Right forelimb (tissue), 1 donor: ENCODE measurements around the gene RELA.
A peak's percentile ranks its signal among the peaks of the same experiment; 100 is the strongest.
"Not testable (repeated sequence)": the region's sequence is repeated elsewhere in the genome, so short reads cannot be mapped to it uniquely, and the experiment has no call there.

Experiments used
- DNase-seq: peaks from one replicate; pipeline ENCODE4 v3.0.0-alpha.2; 2018

The RELA gene

DNA sequence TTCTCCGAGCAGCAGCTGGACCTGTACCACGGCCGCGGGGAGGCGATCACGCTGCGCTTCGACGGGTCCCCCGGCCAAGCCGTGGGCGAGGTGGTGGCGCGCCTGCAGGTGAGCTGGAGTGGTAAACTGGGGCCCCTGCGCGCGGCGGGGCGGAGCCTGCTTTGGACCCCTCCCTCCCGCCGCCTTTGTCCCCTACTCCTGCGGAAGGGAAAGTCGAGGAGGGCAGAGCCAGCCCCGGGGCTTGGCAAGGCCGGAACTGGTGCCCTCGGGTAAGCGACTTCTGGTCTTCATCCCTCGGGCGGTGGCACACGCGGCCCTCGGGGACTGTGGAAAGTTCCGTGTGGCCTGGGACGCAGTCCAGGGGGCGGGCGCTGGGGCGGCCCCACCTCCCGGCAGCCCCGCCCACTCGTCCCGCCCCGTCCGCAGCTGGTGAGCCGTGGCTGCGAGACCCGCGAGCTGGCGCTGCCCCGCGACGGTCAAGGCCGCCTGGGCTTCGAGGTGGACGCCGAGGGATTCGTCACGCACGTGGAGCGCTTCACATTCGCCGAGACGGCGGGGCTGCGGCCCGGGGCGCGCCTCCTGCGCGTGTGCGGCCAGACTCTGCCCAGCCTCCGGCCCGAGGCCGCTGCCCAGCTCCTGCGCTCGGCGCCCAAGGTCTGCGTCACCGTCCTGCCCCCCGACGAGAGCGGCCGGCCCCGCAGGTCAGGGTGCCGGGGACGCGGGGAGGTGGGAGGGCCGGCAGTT, 15.6 kb downstream of the RELA start:
- peak; percentile 68 for DNase-seq

DNA sequence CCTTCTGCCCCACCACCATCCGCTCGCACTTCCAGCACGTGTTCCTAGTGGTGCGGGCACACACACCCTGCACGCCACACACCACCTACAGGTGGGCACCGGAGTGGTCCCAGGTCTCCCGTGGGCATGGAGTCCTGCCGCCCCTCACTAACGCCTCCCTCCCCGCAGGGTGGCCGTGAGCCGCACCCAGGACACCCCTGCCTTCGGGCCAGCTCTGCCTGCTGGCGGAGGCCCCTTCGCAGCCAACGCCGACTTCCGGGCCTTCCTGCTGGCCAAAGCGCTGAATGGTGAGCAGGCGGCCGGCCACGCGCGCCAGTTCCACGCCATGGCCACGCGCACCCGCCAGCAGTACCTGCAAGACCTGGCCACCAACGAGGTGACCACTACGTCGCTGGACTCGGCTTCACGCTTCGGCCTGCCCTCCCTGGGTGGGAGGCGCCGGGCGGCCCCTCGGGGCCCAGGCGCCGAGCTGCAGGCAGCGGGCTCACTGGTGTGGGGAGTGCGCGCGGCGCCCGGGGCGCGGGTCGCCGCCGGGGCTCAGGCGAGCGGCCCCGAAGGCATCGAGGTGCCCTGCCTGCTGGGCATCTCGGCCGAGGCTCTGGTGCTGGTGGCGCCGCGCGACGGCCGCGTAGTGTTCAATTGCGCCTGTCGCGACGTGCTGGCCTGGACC, 16.3 kb downstream of the RELA start:
- no peak for DNase-seq

DNA sequence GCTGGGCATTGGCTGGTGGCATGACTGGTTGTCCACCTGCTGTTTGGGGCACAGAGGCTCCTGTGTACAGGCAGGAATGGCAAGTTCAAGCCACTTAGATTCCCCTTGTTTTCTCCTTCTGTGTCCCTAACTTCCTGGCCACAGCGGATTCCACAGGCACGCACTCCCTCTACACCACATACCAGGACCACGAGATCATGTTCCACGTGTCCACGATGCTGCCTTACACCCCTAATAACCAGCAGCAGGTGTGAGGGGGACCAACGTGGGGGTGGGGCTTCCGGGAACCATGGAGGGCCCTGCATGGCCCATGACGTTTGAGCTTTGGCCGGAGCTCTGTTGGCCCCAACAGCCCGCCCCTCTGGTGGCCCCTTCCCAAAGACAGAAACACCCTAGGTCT, 17.0 kb downstream of the RELA start:
- no peak for DNase-seq

DNA sequence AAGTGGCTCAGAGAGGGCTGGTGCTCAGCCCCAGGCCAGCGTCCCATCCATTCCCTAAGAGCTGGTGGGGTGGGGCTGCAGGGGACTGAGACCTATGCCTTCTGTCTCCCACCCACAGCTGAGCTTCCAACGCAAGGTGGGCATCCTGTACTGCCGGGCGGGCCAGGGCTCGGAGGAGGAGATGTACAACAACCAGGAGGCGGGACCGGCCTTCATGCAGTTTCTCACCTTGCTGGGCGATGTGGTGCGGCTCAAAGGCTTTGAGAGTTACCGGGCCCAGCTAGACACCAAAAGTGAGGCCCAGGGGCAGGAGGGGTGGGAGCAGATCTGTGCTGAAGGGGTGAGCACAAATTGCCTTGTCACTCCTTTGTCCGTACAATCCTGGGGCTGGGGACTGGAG, 17.9 kb downstream of the RELA start:
- DNase-seq = no peak

DNA sequence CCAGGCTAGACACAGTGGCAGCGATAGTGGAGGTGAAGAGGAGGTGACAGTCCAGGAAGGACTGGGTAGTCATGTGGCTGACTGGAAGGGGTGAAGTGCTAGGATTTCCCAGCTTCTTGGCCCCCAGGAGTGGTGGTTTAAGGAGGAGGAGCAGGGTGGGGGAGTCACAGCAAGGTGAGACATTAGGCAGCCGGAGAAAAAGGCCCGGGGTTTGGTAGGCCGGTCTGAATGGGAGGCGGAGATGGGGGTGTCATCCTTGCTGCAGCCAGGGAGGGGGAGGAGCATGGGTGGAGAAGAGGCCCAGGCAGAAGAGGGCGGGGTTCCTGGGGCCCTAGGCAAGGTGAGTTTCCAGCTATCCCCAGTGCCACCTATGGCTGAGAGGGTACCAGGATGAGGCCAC, 18.7 kb downstream of the RELA start:
- no peak for DNase-seq

DNA sequence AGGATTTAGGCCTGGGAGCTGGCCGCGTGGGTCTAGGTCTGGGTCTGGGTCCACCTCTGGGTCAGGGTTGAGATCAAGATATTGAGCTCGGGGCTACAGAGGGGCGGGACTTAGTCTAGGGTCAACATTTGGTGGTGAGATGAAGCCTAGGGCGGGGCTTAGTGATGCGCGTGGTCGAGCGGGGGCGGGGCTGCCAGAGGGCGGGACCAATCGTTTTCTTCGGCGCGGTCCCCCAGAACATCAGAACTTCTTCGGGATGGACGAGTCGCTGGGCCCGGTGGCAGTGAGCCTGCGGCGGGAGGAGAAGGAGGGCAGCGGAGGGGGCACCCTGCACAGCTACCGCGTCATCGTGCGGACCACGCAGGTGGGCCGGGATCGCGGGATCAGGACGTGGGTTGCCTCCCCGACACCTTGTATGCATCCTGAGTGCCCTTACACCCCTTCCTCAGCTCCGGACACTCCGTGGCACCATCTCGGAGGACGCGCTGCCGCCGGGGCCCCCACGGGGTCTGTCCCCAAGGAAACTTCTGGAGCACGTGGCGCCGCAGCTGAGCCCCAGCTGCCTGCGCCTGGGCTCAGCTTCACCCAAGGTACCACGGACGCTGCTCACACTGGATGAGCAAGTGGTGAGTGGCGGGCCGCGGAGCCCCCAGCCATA, 20.6 kb downstream of the RELA start:
- no peak for DNase-seq

DNA sequence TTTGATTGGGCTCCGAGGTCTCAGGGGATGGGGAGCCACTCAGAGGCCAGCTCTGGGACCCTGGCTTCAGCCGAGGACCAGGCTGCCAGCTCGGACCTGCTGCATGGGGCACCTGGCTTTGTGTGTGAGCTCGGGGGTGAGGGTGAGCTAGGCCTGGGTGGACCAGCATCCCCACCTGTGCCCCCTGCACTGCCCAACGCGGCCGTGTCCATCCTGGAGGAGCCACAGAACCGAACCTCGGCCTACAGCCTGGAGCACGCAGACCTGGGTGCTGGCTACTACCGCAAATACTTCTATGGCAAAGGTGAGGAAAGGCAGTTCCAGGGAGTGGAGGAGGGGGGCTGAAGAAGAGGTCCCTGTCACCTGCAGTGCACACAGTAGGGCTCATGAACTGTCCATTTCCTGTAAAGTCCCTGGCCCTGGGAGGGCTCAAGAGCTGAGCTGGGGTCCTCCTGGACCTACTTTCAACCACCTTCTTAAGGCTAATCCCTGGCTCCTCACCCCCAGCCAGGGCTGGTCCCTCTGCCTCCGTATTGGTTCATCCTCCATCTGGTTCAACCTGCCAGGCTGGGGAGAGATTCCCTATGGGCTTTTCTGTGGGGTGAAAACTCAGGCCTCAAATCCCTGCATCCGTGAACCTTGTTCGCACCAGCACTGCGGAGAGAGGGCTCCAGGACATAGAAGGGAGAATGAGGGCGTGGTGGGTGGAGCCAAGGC, 21.3 kb downstream of the RELA start:
- no peak for DNase-seq

DNA sequence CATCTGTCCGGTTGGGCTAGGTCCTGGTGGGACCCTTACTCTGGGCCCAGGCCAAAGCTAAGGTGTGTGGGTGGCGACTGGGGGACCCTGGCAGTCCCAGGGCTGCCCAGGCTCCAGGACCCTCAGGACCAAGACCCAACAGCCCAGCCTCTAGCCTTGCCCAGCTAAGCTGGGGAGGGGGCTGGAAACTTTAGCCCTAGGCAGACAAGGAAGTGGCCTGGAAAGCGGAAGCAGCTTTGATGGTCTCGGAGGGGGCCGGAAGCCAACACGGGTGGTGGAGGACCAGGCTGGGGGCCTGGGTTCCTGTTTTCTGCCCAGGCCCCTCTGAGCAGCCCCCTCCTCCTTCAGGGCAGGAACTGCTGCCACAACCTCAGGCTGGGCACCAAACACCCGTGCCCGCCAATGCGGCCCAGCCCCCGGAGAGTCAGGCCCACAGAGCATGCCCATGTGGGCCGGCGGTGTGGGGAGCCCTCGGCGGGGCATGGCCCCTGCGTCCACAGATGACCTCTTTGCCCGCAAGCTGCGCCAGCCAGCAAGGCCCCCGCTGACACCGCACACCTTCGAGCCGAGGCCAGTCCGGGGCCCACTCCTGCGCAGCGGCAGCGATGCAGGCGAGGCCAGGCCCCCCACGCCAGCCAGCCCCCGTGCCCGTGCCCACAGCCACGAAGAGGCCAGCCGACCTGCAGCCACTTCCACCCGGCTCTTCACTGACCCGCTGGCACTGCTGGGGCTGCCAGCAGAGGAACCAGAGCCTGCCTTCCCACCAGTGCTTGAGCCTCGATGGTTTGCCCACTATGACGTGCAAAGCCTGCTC, 22.0 kb downstream of the RELA start:
- no peak for DNase-seq

DNA sequence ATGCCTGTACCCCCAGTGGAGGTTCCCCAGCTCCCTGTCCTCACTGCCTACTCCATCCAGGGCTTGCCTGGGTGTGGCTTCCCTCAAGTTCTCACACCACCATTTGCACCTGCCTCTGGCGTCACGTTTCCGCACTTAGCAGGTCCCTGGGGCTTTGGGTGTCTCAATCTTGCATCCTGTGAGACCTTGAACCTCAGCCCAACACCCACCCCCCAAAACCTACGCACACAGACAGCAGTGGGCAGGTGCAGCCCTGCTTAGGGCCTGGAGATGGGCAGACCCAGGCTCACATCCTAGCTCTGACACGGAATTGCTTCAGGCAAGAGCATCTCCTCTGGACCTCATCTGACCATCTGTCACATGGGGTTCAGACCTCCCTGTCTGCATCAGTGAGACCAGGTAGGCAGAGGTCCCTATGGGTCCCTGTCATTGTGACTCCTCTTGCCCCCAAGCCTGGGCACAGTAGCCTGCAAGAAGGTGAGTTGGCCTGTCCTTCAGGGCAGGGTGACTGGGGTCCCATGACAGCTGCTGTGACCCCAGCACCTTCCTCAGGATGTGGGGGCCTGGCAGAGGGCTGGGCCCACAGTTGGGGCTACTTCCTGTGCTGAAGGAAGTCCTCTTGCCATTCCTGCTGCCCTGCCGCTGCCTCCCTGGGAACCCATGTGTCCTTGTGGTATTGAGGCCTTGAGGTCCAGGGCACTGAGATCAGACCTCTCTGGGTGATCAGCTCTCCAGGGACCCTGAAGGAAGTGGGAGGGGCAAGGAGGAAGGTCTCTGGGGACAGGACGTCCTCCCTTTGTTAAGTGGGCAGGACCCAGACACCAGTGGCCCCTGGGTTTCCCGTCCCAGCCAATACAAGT, 22.9 kb downstream of the RELA start:
- DNase-seq = no peak

DNA sequence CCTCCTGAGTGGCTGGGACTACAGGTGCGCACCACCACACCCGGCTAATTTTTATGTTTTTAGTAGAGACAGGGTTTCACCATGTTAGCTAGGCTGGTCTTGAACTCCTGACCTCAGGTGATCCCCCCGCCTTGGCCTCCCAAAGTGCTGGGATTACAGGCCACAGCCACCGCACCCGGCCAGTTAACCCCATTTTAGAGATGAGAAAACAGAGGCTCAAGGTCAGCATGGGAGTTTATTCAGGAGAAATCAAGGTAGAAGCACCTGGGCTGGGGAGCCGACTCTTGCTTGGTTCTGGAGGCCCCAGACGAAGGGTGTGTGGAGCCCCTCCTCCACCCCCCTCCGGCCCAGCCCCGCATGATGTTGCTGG, 23.5 kb downstream of the RELA start:
- DNase-seq = not testable (repeated sequence)

DNA sequence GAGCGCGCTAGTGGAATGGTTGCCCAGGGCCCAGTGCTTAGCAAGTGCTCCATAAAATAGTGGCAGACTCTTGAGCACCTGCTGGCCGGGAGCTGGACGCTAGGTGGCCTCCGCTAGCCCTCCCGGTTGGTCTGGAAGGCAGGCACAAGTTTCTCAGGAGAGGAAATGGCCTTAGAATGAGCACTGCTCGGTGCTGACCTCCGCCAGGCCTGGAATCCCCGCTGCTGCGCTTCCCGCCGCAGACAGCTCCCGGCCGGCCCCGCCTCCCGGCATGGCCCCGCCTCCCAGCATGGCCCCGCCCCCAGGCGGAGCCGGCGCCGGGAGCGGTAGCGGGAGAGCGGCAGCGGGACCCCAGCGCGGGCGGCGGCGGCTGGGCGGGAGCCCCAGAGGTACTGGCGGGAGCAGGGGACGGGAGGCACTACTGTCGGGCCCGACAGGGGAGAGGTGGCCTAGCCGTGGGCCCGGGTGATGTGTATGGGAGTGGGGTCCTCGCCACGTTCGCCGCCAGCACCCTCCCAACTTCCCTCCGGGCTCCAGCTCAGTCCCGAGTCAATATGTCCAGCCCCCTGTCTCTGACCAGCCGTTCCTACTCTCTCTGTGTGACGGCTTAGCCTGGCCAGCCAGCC, 24.8 kb downstream of the RELA start, which contains the start of gene SIPA1:
TSS of gene SIPA1 (plus strand) at position 308 of the 626 bp plus-strand sequence. CDS start 2,821 bp downstream, outside the sequence.
- DNase-seq = peak; percentile 86

DNA sequence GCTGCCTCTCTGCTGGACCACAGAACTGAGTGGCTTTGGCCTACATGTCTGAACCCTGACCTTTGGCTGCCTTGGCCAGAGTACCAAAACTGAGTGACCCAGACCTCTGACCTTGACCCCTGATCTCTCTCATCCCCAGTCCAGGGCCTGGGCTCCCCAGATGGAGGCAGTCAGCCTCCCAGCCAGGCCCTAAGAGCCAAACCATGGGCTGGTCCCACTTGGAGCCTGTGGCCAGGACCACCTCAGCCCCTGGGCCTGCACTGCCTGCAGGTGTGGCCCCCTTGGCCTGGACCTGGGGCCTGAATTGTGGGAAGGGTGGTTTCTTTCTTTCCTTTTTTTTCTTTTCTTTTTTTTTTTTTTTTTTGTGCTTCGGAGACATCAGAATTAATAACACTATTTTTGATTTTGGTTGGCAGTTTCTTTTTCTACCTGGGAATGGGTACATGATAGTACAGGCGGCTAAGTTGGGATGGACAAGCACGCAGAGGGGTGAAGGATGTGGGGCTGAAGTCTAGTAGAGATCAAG, 25.6 kb downstream of the RELA start:
- DNase-seq = no peak

DNA sequence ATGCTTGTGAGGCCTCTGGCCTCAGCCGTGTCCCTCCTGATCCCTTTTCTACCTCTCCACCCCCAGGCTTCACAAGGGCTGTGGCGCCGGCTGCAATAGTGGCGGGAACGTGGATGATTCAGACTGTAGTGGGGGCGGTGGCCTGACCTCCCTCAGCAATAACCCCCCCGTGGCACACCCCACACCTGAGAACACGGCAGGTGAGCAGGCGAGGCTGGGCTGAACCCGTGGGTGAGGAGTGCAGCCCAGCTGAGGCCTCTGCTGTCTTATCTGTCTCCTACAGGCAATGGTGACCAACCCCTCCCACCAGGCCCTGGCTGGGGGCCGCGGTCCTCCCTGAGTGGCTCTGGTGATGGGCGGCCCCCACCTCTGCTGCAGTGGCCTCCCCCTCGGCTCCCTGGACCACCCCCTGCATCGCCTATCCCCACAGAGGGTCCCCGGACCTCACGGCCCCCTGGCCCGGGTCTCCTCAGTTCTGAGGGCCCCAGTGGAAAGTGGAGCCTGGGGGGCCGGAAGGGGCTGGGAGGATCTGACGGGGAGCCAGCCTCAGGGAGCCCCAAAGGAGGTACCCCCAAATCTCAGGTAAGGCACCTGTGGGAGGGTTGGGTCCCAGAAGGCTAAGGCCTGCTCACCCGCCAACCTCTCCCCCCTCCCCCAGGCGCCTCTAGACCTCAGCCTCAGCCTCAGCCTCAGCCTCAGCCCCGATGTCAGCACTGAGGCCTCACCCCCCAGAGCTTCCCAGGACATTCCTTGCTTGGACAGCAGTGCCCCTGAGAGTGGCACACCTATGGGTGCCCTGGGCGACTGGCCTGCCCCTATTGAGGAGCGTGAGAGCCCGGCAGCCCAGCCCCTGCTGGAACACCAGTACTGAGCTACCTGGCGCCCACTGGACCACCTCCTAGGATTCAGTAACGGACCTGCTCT, 26.3 kb downstream of the RELA start:
- DNase-seq = no peak

DNA sequence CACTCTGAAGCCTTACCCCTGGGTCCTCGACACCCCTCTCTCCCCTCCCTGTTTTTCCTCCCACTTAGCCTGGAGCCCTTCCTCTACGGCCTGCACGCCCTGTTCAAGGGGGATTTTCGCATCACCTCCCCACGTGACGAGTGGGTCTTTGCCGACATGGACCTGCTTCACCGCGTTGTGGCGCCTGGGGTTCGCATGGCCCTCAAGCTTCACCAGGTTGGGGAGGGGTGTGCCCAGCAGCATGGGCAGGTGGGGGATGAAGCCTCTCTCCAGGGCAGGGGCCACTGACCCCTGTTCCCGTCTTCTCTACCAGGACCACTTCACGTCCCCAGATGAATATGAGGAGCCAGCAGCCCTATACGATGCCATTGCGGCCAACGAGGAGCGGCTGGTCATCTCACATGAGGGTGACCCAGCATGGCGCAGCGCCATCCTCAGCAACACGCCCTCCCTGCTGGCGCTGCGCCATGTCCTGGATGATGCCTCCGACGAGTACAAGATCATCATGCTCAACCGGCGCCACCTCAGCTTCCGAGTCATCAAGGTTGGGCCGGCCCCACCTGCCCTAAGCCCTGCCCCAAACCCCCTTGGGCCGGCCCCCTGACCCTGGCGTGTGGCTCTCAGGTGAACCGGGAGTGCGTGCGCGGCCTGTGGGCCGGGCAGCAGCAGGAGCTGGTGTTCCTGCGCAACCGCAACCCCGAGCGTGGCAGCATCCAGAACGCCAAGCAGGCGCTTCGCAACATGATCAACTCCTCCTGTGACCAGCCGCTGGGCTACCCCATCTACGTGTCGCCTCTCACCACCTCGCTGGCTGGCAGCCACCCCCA, 27.6 kb downstream of the RELA start:
- DNase-seq = no peak

DNA sequence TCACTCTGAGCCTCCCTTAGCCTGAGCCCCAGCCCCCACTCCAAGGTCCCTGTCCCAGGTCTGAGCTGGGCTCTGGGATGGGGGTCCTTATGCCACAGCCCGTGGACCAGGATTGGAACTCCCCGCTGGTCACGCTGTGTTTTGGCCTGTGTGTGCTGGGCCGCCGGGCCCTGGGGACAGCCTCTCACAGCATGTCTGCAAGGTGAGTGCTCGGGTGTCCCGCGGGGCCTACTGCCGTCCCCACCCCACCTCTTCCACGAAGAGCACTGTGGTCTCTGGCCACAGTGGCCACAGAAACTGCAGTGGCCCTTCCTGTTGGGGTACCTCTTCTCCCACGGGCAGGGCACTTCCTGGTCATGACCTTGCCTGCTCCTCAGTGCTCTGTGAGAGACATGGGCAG, 28.3 kb downstream of the RELA start:
- DNase-seq = no peak

DNA sequence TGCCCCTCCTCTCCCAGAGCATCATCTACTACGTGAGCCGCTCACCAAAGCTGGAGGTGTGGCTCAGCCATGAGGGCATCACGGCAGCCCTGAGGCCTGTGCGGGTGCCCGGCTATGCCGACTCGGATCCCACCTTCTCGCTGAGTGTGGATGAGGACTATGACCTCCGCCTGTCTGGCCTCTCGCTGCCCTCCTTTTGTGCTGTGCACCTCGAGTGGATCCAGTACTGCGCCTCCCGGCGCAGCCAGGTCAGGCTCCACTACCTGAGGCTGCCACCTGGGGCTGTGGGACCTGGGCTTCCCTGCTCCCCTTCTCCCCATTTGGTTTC, 28.6 kb downstream of the RELA start:
- DNase-seq = no peak

DNA sequence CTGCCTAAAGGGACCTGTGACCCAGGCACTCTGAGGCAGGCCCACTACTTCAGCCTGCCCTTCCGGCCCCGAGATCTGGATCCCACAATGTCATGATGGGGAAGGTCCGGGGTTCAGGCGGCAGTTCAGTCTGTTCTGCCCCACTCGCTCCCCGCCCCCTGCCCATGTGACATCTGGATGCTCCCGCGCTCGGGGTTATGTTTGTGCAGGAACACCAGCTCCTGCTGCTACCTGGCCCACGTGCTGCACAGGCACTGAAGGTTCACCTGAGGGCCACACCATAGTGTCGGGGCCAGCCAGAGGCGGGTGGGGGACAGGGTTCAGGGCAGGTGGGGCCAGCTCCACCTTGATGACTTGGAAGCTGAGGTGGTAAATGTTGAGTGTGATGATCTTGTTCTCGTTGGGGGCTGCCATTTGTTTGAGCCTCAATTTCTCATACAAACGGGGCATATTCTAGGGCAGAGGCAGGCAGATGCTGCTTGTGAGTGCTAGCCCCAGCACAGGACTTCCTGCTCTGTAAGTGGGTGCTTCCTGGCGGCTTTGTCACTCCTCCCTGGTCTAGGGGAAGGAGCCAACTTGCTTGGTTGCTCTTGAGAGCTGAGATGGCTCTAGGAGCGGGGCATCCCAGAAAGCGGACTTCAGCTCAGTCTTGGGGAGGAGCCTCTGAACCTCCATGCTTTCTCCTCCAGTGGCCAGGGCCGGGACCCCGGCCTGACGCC, 29.2 kb downstream of the RELA start:
- DNase-seq = no peak

DNA sequence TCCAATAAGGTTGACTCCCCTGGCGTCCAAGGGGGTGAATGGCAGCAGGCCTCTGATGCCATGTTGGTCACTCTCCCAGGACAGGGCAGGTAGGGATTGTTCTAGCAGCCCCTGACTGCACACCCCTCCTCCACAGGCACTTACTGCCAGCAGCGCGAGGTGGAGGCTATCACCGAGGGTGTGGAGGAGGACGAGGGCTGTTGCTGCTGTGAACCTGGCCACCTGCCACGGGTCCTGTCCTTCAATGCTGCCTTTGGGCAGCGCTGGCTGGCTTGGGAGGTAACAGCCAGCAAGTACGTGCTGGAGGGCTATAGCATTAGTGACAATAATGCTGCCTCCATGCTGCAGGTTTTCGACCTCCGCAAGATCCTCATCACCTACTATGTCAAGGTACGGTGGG, 32.5 kb downstream of the RELA start:
- no peak for DNase-seq
